Nephron progenitor cell (in vitro differentiated cells): ENCODE results near the gene CLRN3.
A peak's percentile ranks its signal among the peaks of the same experiment; 100 is the strongest.

ENCODE experiments used
- DNase-seq: peaks from one replicate; pipeline ENCODE4 v3.0.0; 2021
- H3K27ac Mint-ChIP-seq: 2 replicates; pipeline ENCODE4 v1.8.0; 2021; ENCODE audit warnings: mild to moderate bottlenecking, moderate library complexity, mixed read lengths
- H3K27me3 Mint-ChIP-seq: 2 replicates; pipeline ENCODE4 v1.8.0; 2021; ENCODE audit warnings: mild to moderate bottlenecking, low read depth, mixed read lengths; ENCODE audit not compliant: poor library complexity
- H3K36me3 Mint-ChIP-seq: 2 replicates; pipeline ENCODE4 v1.8.0; 2021; ENCODE audit warnings: low read depth, mixed read lengths
- H3K4me1 Mint-ChIP-seq: 2 replicates; pipeline ENCODE4 v1.8.0; 2021; ENCODE audit warnings: mixed read lengths
- H3K4me3 Mint-ChIP-seq: 2 replicates; pipeline ENCODE4 v1.8.0; 2021; ENCODE audit warnings: mild to moderate bottlenecking, moderate library complexity, mixed read lengths
- H3K9me3 Mint-ChIP-seq: 2 replicates; pipeline ENCODE4 v1.8.0; 2021; ENCODE audit warnings: mild to moderate bottlenecking, moderate library complexity, mixed read lengths
- CTCF ChIP-seq: fragments of 200-600 bp; sonication (generic); IDR thresholded peaks from 2 replicates; pipeline ENCODE4 v1.5.0; 2021; ENCODE audit warnings: antibody characterized with exemption

CLRN3 gene

GRCh38 chr10:127872871-127873600, 19.7 kb downstream of the CLRN3 start:
- DNase-seq: no peak
- peaks cover 27% of the 10 kb centered on the region for H3K9me3 Mint-ChIP-seq
- H3K27me3 Mint-ChIP-seq: peaks cover 30% of the 10 kb centered on the region
- H3K4me1 Mint-ChIP-seq: peaks cover 10% of the 10 kb centered on the region
- no peak for TF ChIP-seq CTCF
- peak overlapping the region; percentile 76 for H3K27ac Mint-ChIP-seq
- H3K36me3 Mint-ChIP-seq: no peaks in the 10 kb centered on the region
- H3K4me3 Mint-ChIP-seq: no peak overlapping the region

GRCh38 chr10:127872011-127872761, 20.6 kb downstream of the CLRN3 start:
- no peaks in the 10 kb centered on the region for H3K36me3 Mint-ChIP-seq
- no peak overlapping the region for H3K27ac Mint-ChIP-seq
- TF ChIP-seq CTCF: no peak
- no peak overlapping the region for H3K4me3 Mint-ChIP-seq
- no peak for DNase-seq
- H3K9me3 Mint-ChIP-seq: peaks cover 27% of the 10 kb centered on the region
- H3K27me3 Mint-ChIP-seq: peaks cover 23% of the 10 kb centered on the region
- H3K4me1 Mint-ChIP-seq: peaks cover 5% of the 10 kb centered on the region

- Mint-ChIP-seq H3K4me1 (peaks cover 5% of the 10 kb centered on the region), H3K9me3 (peaks cover 30% of the 10 kb centered on the region), H3K27ac (no peak overlapping the region), H3K4me3 (no peak overlapping the region), H3K27me3 (peaks cover 21% of the 10 kb centered on the region), H3K36me3 (no peaks in the 10 kb centered on the region)
- TF ChIP-seq CTCF: no peak
- DNase-seq: no peak
Observed at GRCh38 chr10:127871631-127872010, 21.1 kb downstream of the CLRN3 start.

- no peak for TF ChIP-seq CTCF
- Mint-ChIP-seq H3K4me1 (no peaks in the 10 kb centered on the region), H3K27ac (no peak overlapping the region), H3K36me3 (no peaks in the 10 kb centered on the region), H3K9me3 (peaks cover 35% of the 10 kb centered on the region), H3K4me3 (no peak overlapping the region), H3K27me3 (peaks cover 11% of the 10 kb centered on the region)
- no peak for DNase-seq
Observed at GRCh38 chr10:127869329-127869728, 23.4 kb downstream of the CLRN3 start.

- Mint-ChIP-seq H3K4me3 (no peak overlapping the region), H3K4me1 (no peaks in the 10 kb centered on the region), H3K27ac (no peak overlapping the region), H3K9me3 (peaks cover 51% of the 10 kb centered on the region), H3K27me3 (peaks cover 8% of the 10 kb centered on the region), H3K36me3 (peaks cover 8% of the 10 kb centered on the region)
- TF ChIP-seq CTCF: no peak
- DNase-seq: no peak
Observed at GRCh38 chr10:127867805-127868204, 24.9 kb downstream of the CLRN3 start.
